NCI-H146 treated with DMSO at 0.1 percent for 48 hours (cell line): ENCODE results near the gene CHD6.

ENCODE experiments used
- DNase-seq: peaks from one replicate; lab custom pipeline; 2025; ENCODE audit not compliant: unreplicated experiment; lab: John Stamatoyannopoulos, UW

Gene CHD6

GRCh38 chr20:41475503-41475902, 142.7 kb downstream of the CHD6 start:
- DNase-seq = no peak

- DNase-seq = no peak
These were observed 147.6 kb downstream of the CHD6 start for GRCh38 chr20:41470362-41471095.

GRCh38 chr20:41469868-41470267, 148.3 kb downstream of the CHD6 start:
- DNase-seq = no peak

GRCh38 chr20:41468994-41469600, 149.1 kb downstream of the CHD6 start:
- no peak for DNase-seq

GRCh38 chr20:41467690-41468089, 150.5 kb downstream of the CHD6 start:
- DNase-seq = no peak

GRCh38 chr20:41467220-41467619, 151.0 kb downstream of the CHD6 start:
- DNase-seq = no peak

- no peak for DNase-seq
These were observed 154.6 kb downstream of the CHD6 start for GRCh38 chr20:41463567-41463966.

- DNase-seq = no peak
These were observed 155.6 kb downstream of the CHD6 start for GRCh38 chr20:41462372-41463161.

GRCh38 chr20:41458761-41459160, 159.4 kb downstream of the CHD6 start:
- no peak for DNase-seq

GRCh38 chr20:41457173-41457857, 160.9 kb downstream of the CHD6 start:
- no peak for DNase-seq

- DNase-seq = no peak
These were observed 161.8 kb downstream of the CHD6 start for GRCh38 chr20:41456351-41456750.

- no peak for DNase-seq
These were observed 163.9 kb downstream of the CHD6 start for GRCh38 chr20:41454250-41454649.

GRCh38 chr20:41453010-41453950, 164.9 kb downstream of the CHD6 start:
- DNase-seq = no peak

GRCh38 chr20:41452226-41452625, 166.0 kb downstream of the CHD6 start:
- DNase-seq = no peak

- DNase-seq = no peak
These were observed 171.2 kb downstream of the CHD6 start for GRCh38 chr20:41447006-41447405.

GRCh38 chr20:41446456-41446855, 171.7 kb downstream of the CHD6 start:
- DNase-seq = no peak

GRCh38 chr20:41444821-41445220, 173.4 kb downstream of the CHD6 start:
- DNase-seq = no peak

- no peak for DNase-seq
These were observed 174.5 kb downstream of the CHD6 start for GRCh38 chr20:41443691-41444090.

- no peak for DNase-seq
These were observed 177.3 kb downstream of the CHD6 start for GRCh38 chr20:41440882-41441281.

GRCh38 chr20:41437836-41438235, 180.3 kb downstream of the CHD6 start:
- DNase-seq = no peak
